HepG2 (cell line): ENCODE results near the gene USP24. TPM values are rescaled to one million over a fixed set of nuclear protein-coding genes. Genes with fewer than 3 reads are reported as not detected.

Source experiments
- ATF1 ChIP-seq: IDR thresholded peaks from 2 replicates; pipeline ENCODE4 v1.6.1; 2016; ENCODE audit warnings: mild to moderate bottlenecking, control low read depth
- ETV5 ChIP-seq: IDR thresholded peaks from 2 replicates; pipeline ENCODE4 v1.6.1; 2018; ENCODE audit warnings: missing biosample characterization, missing genetic modification reagents, inconsistent platforms, borderline replicate concordance
- HNRNPK ChIP-seq: fragments of 200-400 bp; formaldehyde crosslinking; IDR thresholded peaks from 2 replicates; pipeline ENCODE4 v1.6.1; 2018; ENCODE audit warnings: low read length, low read depth, moderate library complexity, mild to moderate bottlenecking; ENCODE audit not compliant: poor library complexity, severe bottlenecking
- JUND ChIP-seq: sonication (generic); formaldehyde crosslinking; IDR thresholded peaks from 2 replicates; pipeline ENCODE4 v1.8.0; 2022; ENCODE audit warnings: mild to moderate bottlenecking, missing genetic modification reagents
- MAFK ChIP-seq, 2 experiments: IDR thresholded peaks in 1 of 2; conservative IDR thresholded peaks in 1 of 2; 2 replicates each; pipeline ENCODE4 v1.6.1; 2011; ENCODE audit warnings: improper control_type of control experiment in 2 of 2, low read length in 2 of 2
- NR1H2 ChIP-seq: sonication (generic); formaldehyde crosslinking; IDR thresholded peaks from 2 replicates; pipeline ENCODE4 v1.8.1; 2022; ENCODE audit warnings: low read depth, missing genetic modification reagents, borderline replicate concordance
- RFX3 ChIP-seq: IDR thresholded peaks from 2 replicates; pipeline ENCODE4 v1.6.1; 2016; ENCODE audit warnings: missing biosample characterization, missing genetic modification reagents
- SIN3B ChIP-seq: fragments of 150-350 bp; IDR thresholded peaks from 2 replicates; pipeline ENCODE4 v1.6.1; 2014; ENCODE audit warnings: low read length
- SOX6 ChIP-seq, 2 experiments: fragments of 450-650 bp in 1 of 2; sonication (generic) in 1 of 2; formaldehyde crosslinking in 1 of 2; IDR thresholded peaks; 2 replicates each; pipeline versions ENCODE4 v1.4.0 to v1.6.1; 2017 to 2020; ENCODE audit warnings: antibody characterized with exemption in 1 of 2, mild to moderate bottlenecking in 1 of 2, missing genetic modification reagents in 1 of 2
- TSC22D2 ChIP-seq: sonication (generic); formaldehyde crosslinking; IDR thresholded peaks from 2 replicates; pipeline ENCODE4 v1.5.1; 2020; ENCODE audit warnings: missing genetic modification reagents, mild to moderate bottlenecking, borderline replicate concordance
- ZNF33B ChIP-seq: sonication (generic); formaldehyde crosslinking; IDR thresholded peaks from 2 replicates; pipeline ENCODE4 v1.5.1; 2020; ENCODE audit warnings: mild to moderate bottlenecking, missing genetic modification reagents
- polyA plus RNA-seq, 8 experiments: library from polyadenylated mRNA; depleted of rRNA in 3 of 8; stranded (reverse) in 7 of 8; unstranded in 1 of 8; fragments of >200 nt; fragmentation: Illumina TruSeq in 4 of 8; extraction: Trizol in 4 of 8; gene quantifications; 2 replicates each; pipeline versions ENCODE4 v1.2.1 to v1.2.3, GENCODE V29; 2011 to 2016; ENCODE audit warnings: low read depth in 4 of 8, missing spikeins in 1 of 8, mixed read lengths in 1 of 8; ENCODE audit not compliant: insufficient read depth in 1 of 8
- total RNA-seq, 5 experiments: library from RNA; depleted of rRNA; stranded (reverse); fragments of >200 nt; fragmentation: Illumina TruSeq; extraction: Trizol; gene quantifications; 2 replicates each; pipeline ENCODE4 v1.2.3, GENCODE V29; 2016; ENCODE audit warnings: low read depth in 1 of 5
- TF ChIP-seq, protein P1 (sequence below): sonication (generic); formaldehyde crosslinking; IDR thresholded peaks from 2 replicates; pipeline ENCODE4 v1.8.0; 2022; ENCODE audit warnings: mild to moderate bottlenecking, missing genetic modification reagents
- TF ChIP-seq, protein P2 (sequence below): sonication (generic); formaldehyde crosslinking; IDR thresholded peaks from 2 replicates; pipeline ENCODE4 v1.4.0; 2020; ENCODE audit warnings: missing genetic modification reagents, borderline replicate concordance
- TF ChIP-seq, protein P3 (sequence below): sonication (generic); formaldehyde crosslinking; IDR thresholded peaks from 2 replicates; pipeline ENCODE4 v1.4.0; 2020; ENCODE audit warnings: missing genetic modification reagents
- TF ChIP-seq, protein P4 (sequence below): sonication (generic); formaldehyde crosslinking; IDR thresholded peaks from 2 replicates; pipeline ENCODE4 v1.9.0; 2021; ENCODE audit warnings: missing genetic modification reagents, mild to moderate bottlenecking, borderline replicate concordance
- TF ChIP-seq, protein P5 (sequence below): sonication (generic); formaldehyde crosslinking; IDR thresholded peaks from 2 replicates; pipeline ENCODE4 v1.5.1; 2020; ENCODE audit warnings: mild to moderate bottlenecking, missing genetic modification reagents, moderate library complexity
- TF ChIP-seq, protein P6 (sequence below): sonication (generic); formaldehyde crosslinking; IDR thresholded peaks from 2 replicates; pipeline ENCODE4 v1.4.0; 2020; ENCODE audit warnings: missing genetic modification reagents, mild to moderate bottlenecking, borderline replicate concordance

The USP24 gene
- total and polyA plus RNA-seq, 2 of the 13 experiments (the other 11 are each of a cell fraction or from before 2014, with no cell fraction given) = 18.8 to 47.6 TPM

DNA sequence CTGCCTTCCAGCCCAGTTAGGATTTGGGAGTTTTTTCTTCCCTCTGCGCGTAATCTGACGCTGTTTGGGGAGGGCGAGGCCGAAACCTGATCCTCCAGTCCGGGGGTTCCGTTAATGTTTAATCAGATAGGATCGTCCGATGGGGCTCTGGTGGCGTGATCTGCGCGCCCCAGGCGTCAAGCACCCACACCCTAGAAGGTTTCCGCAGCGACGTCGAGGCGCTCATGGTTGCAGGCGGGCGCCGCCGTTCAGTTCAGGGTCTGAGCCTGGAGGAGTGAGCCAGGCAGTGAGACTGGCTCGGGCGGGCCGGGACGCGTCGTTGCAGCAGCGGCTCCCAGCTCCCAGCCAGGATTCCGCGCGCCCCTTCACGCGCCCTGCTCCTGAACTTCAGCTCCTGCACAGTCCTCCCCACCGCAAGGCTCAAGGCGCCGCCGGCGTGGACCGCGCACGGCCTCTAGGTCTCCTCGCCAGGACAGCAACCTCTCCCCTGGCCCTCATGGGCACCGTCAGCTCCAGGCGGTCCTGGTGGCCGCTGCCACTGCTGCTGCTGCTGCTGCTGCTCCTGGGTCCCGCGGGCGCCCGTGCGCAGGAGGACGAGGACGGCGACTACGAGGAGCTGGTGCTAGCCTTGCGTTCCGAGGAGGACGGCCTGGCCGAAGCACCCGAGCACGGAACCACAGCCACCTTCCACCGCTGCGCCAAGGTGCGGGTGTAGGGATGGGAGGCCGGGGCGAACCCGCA, 175.7 kb downstream of the USP24 start, which contains the start of gene PCSK9 (continued):
- TF ChIP-seq, protein P1, sequence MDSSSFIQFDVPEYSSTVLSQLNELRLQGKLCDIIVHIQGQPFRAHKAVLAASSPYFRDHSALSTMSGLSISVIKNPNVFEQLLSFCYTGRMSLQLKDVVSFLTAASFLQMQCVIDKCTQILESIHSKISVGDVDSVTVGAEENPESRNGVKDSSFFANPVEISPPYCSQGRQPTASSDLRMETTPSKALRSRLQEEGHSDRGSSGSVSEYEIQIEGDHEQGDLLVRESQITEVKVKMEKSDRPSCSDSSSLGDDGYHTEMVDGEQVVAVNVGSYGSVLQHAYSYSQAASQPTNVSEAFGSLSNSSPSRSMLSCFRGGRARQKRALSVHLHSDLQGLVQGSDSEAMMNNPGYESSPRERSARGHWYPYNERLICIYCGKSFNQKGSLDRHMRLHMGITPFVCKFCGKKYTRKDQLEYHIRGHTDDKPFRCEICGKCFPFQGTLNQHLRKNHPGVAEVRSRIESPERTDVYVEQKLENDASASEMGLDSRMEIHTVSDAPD = peak; percentile 65; the same call in 1 of the 2 replicates
- TF ChIP-seq RFX3 (CRISPR knock-in tag) = no peak
- TF ChIP-seq, protein P2, sequence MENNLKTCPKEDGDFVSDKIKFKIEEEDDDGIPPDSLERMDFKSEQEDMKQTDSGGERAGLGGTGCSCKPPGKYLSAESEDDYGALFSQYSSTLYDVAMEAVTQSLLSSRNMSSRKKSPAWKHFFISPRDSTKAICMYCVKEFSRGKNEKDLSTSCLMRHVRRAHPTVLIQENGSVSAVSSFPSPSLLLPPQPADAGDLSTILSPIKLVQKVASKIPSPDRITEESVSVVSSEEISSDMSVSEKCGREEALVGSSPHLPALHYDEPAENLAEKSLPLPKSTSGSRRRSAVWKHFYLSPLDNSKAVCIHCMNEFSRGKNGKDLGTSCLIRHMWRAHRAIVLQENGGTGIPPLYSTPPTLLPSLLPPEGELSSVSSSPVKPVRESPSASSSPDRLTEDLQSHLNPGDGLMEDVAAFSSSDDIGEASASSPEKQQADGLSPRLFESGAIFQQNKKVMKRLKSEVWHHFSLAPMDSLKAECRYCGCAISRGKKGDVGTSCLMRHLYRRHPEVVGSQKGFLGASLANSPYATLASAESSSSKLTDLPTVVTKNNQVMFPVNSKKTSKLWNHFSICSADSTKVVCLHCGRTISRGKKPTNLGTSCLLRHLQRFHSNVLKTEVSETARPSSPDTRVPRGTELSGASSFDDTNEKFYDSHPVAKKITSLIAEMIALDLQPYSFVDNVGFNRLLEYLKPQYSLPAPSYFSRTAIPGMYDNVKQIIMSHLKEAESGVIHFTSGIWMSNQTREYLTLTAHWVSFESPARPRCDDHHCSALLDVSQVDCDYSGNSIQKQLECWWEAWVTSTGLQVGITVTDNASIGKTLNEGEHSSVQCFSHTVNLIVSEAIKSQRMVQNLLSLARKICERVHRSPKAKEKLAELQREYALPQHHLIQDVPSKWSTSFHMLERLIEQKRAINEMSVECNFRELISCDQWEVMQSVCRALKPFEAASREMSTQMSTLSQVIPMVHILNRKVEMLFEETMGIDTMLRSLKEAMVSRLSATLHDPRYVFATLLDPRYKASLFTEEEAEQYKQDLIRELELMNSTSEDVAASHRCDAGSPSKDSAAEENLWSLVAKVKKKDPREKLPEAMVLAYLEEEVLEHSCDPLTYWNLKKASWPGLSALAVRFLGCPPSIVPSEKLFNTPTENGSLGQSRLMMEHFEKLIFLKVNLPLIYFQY (CRISPR knock-in tag) = no peak; the same call in 1 of the 2 replicates
- TF ChIP-seq TSC22D2 (CRISPR knock-in tag) = peak; percentile 90; the same call in 1 of the 2 replicates
- TF ChIP-seq ZNF33B (CRISPR knock-in tag) = peak; percentile 89
- TF ChIP-seq, protein P3, sequence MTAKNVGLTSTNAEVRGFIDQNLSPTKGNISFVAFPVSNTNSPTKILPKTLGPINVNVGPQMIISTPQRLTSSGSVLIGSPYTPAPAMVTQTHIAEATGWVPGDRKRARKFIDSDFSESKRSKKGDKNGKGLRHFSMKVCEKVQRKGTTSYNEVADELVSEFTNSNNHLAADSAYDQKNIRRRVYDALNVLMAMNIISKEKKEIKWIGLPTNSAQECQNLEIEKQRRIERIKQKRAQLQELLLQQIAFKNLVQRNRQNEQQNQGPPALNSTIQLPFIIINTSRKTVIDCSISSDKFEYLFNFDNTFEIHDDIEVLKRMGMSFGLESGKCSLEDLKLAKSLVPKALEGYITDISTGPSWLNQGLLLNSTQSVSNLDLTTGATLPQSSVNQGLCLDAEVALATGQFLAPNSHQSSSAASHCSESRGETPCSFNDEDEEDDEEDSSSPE (CRISPR knock-in tag) = peak; percentile 84
- TF ChIP-seq SIN3B = no peak
- no peak for TF ChIP-seq SOX6 (IDR thresholded peaks at IDR 0.05)
- TF ChIP-seq SOX6 (CRISPR knock-in tag; IDR thresholded peaks at IDR 0.05) = peak; percentile 83
- 0 out of 2 replicates have a peak, but pooled peaks have one; percentile 81 for TF ChIP-seq NR1H2
- TF ChIP-seq, protein P4, sequence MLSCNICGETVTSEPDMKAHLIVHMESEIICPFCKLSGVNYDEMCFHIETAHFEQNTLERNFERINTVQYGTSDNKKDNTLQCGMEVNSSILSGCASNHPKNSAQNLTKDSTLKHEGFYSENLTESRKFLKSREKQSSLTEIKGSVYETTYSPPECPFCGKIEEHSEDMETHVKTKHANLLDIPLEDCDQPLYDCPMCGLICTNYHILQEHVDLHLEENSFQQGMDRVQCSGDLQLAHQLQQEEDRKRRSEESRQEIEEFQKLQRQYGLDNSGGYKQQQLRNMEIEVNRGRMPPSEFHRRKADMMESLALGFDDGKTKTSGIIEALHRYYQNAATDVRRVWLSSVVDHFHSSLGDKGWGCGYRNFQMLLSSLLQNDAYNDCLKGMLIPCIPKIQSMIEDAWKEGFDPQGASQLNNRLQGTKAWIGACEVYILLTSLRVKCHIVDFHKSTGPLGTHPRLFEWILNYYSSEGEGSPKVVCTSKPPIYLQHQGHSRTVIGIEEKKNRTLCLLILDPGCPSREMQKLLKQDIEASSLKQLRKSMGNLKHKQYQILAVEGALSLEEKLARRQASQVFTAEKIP = no peak
- TF ChIP-seq, protein P5, sequence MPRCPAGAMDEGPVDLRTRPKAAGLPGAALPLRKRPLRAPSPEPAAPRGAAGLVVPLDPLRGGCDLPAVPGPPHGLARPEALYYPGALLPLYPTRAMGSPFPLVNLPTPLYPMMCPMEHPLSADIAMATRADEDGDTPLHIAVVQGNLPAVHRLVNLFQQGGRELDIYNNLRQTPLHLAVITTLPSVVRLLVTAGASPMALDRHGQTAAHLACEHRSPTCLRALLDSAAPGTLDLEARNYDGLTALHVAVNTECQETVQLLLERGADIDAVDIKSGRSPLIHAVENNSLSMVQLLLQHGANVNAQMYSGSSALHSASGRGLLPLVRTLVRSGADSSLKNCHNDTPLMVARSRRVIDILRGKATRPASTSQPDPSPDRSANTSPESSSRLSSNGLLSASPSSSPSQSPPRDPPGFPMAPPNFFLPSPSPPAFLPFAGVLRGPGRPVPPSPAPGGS = peak; percentile 90
- TF ChIP-seq HNRNPK = no peak
- TF ChIP-seq ETV5 = peak; percentile 32; the same call in 1 of the 2 replicates
- TF ChIP-seq, protein P6, sequence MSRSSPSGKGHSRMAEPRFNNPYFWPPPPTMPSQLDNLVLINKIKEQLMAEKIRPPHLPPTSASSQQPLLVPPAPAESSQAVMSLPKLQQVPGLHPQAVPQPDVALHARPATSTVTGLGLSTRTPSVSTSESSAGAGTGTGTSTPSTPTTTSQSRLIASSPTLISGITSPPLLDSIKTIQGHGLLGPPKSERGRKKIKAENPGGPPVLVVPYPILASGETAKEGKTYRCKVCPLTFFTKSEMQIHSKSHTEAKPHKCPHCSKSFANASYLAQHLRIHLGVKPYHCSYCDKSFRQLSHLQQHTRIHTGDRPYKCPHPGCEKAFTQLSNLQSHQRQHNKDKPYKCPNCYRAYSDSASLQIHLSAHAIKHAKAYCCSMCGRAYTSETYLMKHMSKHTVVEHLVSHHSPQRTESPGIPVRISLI (CRISPR knock-in tag) = peak; percentile 87
- TF ChIP-seq MAFK (conservative IDR thresholded peaks at IDR 0.05 in 1 of 2, IDR thresholded peaks at IDR 0.05 in 1 of 2; ENCODE audit: low read length in 2 of 2) = no peak
- TF ChIP-seq ATF1 (CRISPR knock-in tag) = no peak
- peak; percentile 46; the same call in 1 of the 2 replicates for TF ChIP-seq JUND (CRISPR knock-in tag)
